GM12872 (cell line): ENCODE results near the gene ATRN.

Experiments
- TF ChIP-seq, protein P1 (sequence below): IDR thresholded peaks from 3 replicates; pipeline ENCODE4 v1.5.1; 2011; ENCODE audit warnings: low read depth, mild to moderate bottlenecking, low read length, moderate library complexity; ENCODE audit not compliant: insufficient read depth

ATRN gene

DNA sequence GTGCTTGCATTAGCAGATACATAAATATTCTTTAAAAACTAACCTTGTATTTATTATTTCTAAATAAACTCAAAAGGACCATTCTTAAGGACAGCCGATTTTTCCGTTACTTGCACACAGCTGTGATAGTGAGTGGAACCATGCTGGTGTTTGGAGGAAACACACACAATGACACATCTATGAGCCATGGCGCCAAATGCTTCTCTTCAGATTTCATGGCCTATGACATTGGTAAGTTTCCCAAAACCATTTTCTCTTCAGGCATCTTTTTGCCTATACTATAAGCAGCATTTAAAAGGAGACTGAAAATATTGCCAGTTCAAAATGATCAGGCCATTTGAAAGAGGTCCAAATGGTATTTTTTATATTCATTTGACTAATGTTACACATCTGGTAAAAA is 92.3 kb downstream of the ATRN start:
- TF ChIP-seq, protein P1, sequence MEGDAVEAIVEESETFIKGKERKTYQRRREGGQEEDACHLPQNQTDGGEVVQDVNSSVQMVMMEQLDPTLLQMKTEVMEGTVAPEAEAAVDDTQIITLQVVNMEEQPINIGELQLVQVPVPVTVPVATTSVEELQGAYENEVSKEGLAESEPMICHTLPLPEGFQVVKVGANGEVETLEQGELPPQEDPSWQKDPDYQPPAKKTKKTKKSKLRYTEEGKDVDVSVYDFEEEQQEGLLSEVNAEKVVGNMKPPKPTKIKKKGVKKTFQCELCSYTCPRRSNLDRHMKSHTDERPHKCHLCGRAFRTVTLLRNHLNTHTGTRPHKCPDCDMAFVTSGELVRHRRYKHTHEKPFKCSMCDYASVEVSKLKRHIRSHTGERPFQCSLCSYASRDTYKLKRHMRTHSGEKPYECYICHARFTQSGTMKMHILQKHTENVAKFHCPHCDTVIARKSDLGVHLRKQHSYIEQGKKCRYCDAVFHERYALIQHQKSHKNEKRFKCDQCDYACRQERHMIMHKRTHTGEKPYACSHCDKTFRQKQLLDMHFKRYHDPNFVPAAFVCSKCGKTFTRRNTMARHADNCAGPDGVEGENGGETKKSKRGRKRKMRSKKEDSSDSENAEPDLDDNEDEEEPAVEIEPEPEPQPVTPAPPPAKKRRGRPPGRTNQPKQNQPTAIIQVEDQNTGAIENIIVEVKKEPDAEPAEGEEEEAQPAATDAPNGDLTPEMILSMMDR, result no peak

DNA sequence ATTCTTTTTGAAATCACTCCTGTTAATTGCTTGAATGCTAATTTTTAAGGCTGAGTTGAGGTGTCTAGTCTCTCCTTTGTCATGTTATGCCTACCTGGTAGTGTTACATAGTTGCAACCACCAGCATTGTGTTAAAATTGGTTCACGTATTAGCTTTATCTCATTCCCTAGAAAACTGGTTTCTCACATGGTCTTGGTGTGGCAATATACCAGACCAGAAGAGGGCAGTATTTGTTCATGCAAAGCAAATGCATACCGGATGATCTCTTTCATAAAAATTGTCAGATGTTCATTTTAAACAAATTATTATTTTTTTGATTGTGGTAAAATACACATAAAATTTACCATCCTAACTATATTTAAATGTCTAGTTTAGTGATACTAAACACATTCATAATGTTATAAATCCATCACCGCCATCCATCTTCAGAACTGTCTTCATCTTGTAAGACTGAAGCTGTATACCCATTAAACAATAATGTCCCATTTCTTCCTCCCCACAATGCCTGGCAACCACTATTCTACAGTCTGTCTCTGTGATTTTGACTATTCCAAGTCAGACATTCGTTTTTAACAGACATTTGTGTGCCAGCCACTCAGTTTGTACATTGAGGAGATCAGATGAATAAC is 92.8 kb downstream of the ATRN start:
- TF ChIP-seq, protein P1, result peak; percentile 58

DNA sequence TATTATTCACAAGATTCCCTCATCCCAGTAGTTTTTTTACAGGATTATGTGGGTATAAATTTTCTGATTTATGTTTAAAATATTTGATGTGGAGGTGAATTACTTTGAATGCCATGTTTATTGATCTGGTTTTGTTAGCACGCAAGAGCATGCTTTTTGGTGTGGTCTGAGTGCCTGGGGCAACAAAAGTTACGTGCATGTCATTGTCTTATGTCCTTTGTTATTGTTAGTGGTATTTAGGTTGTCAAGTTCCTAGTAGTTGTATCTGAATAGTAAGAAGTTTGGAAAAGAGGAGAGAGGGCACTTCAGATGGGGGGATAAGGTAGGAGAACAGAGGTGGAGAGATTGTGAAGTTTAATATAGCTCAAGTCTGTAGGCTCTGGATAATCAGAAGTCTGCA is 95.0 kb downstream of the ATRN start:
- TF ChIP-seq, protein P1, result no peak

DNA sequence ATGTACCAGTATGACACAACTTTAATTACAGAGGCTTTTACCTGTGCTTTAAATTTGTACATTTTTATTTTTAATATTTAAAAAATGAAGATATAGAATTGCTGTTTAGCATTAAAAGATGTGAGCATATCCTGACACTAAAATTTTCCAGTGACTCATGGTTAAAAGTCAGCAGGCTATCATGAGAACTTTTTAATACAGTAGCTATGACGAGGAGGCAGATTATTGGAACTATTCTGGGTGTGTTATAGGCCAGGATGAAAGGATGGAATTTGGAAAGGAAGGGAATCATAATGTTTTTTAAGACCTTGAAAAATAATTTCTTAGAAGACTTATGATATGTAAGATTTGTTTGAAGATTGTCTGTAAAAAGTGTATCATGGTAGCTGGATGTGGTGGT is 101.3 kb downstream of the ATRN start:
- TF ChIP-seq, protein P1, result no peak

DNA sequence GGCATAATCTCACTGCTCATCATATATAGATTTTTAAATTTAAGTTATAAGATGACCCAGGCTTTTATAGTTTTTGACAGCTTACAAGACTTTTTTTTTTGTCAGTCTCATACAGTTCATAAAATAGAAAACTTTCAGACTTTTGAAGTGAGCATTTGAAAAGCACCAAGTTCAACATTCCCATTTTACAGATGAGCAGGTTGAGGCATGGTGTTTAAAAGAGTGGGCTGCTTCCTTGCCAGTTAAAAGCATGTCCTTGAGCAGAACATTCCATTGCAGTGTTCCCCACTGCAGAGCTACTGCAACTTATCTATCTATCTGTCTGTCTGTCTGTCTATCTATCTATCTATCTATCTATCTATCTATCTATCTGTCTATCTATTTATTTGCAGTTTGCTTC is 105.5 kb downstream of the ATRN start:
- TF ChIP-seq, protein P1, result no peak

DNA sequence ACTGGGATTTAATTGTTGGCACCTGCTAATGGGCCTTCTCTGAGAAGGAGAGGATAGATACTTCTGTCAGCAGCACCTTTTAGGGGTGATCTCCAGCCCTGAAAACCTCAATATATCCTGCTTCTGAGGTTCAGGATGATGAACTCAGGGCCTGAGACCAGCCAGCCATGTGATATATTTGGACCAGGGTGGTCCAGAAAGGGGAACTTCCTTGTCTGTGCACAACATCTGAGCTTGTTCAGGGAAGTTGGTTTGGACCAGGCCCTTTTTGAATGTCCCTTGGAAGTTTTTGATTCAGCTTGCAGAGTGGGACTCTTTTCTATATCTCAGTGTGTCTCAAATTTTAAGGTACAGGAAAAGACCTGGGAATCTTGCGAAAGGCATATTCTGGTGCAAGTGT is 106.5 kb downstream of the ATRN start:
- TF ChIP-seq, protein P1, result no peak

DNA sequence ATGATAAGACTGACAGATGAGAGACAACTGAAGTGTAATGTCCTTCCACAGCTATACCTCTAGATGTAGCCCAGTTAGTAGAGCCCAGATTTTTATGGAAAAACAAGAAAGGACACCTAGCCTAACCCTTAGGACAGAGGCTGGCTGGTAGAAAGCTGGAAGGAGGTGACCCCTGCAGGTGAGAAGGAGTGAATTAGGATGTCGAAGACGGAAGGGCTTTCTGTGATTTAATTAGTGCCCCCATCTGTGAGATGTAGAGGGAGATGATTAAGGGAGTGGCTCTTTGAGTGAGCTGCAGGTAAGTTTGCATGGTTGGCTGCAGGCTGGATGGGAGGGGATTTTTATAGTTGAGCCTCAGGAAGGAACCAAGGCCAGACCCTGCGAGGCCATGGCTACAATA is 109.6 kb downstream of the ATRN start:
- TF ChIP-seq, protein P1, result no peak
